Measurements from ENCODE around the gene WDR46.

WDR46 gene

GRCh38 chr6:33314943-33315792 lies 26.1 kb upstream of the WDR46 start:
- in situ Hi-C loops (cut with HindIII; ENCODE audit: low pct_ligation_motif_present, low sequenced_read_pairs), result no loop called here
- peak overlapping the region; percentile 93 for H3K27ac ChIP-seq

GRCh38 chr6:33314515-33314942 lies 25.5 kb upstream of the WDR46 start:
- peak; percentile 89 for DNase-seq
- H3K4me3 ChIP-seq (ENCODE audit: low read depth, low read length), result peak overlapping the region; percentile 93
- TF ChIP-seq, protein P1, sequence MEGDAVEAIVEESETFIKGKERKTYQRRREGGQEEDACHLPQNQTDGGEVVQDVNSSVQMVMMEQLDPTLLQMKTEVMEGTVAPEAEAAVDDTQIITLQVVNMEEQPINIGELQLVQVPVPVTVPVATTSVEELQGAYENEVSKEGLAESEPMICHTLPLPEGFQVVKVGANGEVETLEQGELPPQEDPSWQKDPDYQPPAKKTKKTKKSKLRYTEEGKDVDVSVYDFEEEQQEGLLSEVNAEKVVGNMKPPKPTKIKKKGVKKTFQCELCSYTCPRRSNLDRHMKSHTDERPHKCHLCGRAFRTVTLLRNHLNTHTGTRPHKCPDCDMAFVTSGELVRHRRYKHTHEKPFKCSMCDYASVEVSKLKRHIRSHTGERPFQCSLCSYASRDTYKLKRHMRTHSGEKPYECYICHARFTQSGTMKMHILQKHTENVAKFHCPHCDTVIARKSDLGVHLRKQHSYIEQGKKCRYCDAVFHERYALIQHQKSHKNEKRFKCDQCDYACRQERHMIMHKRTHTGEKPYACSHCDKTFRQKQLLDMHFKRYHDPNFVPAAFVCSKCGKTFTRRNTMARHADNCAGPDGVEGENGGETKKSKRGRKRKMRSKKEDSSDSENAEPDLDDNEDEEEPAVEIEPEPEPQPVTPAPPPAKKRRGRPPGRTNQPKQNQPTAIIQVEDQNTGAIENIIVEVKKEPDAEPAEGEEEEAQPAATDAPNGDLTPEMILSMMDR (IDR thresholded peaks at IDR 0.05; ENCODE audit: low read depth, low read length, missing control alignments), result no peak
- in situ Hi-C loops (cut with HindIII; ENCODE audit: low pct_ligation_motif_present, low sequenced_read_pairs), result no loop called here
- H3K27me3 ChIP-seq (replicated peaks), result no peaks in the 10 kb centered on the region
- H3K36me3 ChIP-seq (replicated peaks), result peaks cover 23% of the 10 kb centered on the region
- H3K27ac ChIP-seq, result peak overlapping the region; percentile 93

More at GRCh38 chr6:33314943-33315792, 26.1 kb upstream of the WDR46 start:
- TF ChIP-seq, protein P1 (IDR thresholded peaks at IDR 0.05; ENCODE audit: low read depth, low read length, missing control alignments), result no peak
- DNase-seq, result no peak
- H3K4me3 ChIP-seq (ENCODE audit: low read depth, low read length), result peak overlapping the region; percentile 93
- H3K36me3 ChIP-seq (replicated peaks), result peaks cover 25% of the 10 kb centered on the region
- H3K27me3 ChIP-seq (replicated peaks), result no peaks in the 10 kb centered on the region

DNA sequence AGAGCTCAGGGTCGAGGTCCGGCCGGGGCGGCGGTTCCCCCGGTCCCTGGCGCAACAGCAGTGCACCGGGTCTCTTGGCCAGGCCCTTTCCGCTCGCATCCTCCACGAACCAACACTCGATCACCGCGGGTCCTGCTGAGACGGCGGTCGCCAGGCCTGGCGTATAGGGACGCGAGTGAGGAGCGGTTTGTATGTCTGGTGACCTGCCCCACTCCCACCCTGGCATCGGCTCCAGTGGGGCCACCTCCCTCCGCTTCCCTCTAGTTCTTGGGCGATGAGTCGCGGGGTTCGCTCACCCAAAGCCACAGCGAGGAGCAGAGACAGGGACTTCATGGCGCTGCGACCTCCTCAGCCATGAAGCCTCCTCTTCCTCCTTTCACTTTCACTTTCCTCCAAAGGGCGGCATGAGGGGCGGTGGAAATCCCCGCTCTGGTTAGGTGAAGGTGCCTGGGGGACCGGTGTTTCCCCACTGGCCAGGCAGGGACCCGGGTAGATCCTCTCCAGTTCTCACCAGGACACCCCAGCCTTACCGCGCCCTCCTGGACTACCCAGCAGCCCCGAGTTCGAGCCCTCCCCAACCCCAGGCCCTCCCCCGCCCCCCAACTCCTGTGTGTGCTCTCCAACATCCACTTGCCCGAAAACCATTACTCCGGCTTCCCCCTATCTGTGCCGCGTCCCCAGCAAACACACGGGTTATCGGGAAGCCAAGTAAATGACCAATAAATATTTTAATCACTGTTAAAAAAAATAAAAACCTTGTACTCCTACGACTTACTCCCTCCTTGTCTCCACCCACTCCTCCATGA lies 24.9 kb upstream of the WDR46 start, which contains the start of gene TAPBP:
TAPBP (minus strand) TSS at position 370 of the 806 bp plus-strand sequence; CDS start at position 333, 37 bp downstream.
- peak; percentile 45 for DNase-seq
- TF ChIP-seq, protein P1 (IDR thresholded peaks at IDR 0.05; ENCODE audit: low read depth, low read length, missing control alignments), result no peak
- H3K27ac ChIP-seq, result peak within 1 kb of the TSS; percentile 93
- peaks cover 17% of the 10 kb centered on the region for H3K36me3 ChIP-seq (replicated peaks)
- H3K27me3 ChIP-seq (replicated peaks), result no peaks in the 10 kb centered on the region
- in situ Hi-C loops (cut with HindIII; ENCODE audit: low pct_ligation_motif_present, low sequenced_read_pairs), result no loop called here
- peak within 1 kb of the TSS; percentile 93 for H3K4me3 ChIP-seq (ENCODE audit: low read depth, low read length)

DNA sequence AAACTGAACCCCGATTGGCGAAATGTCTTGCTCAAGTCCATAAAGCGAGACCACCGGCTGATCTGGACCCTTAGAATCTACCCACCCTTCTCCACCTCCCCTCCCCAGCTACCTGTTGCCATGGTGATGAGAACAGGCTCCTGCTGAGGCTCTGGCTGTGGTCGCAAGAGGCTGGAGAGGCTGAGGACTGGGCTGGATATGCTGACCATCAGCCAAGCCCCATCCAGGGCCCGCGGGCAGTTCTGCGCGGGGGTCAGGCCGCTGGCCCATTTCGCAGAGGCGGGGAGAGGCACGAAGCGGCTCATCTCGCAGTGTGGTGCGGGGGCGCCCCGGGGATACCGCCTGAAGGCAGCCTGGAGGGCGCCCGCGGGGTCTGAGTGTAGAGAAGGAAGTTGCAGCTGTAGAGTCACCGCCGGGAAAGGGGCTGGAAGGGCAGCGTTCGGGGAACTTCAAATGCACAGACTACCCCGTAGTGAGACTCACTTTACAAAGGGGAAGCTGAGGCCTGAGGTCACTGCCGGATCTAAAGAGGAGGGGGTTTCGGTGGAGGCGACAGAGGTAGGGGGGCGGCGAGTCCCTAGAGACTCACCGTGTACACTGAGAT lies 24.2 kb upstream of the WDR46 start:
- in situ Hi-C loops (cut with HindIII; ENCODE audit: low pct_ligation_motif_present, low sequenced_read_pairs), result no loop called here
- Histone ChIP-seq H3K36me3 (replicated peaks) (peaks cover 15% of the 10 kb centered on the region), H3K27ac (peak overlapping the region; percentile 93), H3K27me3 (replicated peaks) (no peaks in the 10 kb centered on the region), H3K4me3 (ENCODE audit: low read depth, low read length) (peak overlapping the region; percentile 93)
- TF ChIP-seq, protein P1 (IDR thresholded peaks at IDR 0.05; ENCODE audit: low read depth, low read length, missing control alignments), result no peak
- peak; percentile 11 for DNase-seq

DNA sequence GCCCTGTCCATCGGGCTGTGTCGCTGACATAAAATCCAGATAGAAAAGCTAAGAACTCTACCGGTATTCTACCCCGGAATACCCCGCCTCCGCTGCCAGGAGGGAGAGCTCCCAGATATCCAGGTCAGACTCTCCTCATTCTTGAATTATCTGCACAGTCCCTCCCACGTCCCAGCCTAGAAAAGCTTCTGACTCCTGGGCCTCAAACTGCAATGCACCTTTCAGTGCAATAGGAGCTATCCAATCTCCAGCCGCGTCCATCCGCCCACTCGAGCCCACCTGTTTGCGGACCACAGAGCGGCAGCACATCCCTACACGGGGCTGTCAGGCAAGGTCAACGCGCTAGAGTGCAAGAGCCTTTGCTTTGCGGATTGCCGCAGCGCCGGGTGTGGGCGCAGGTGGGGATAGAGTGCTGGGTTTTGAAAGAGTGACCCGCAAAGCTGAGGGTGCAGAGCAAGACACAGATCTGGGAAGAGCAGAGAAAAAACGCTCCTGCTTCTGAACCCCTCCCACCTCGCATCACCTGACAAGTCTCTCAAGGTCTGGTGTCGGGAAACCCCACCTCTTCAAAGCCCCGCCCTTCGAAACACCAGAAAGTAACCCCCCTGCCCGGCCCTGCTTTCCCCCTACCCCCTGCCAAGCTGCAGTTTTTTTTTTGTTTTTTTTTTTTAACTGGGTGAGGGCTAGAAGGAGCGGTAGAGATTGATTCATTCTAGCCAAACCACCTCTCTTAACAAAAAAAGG lies 23.5 kb upstream of the WDR46 start:
- peak overlapping the region; percentile 93 for H3K4me3 ChIP-seq (ENCODE audit: low read depth, low read length)
- peak; percentile 55 for DNase-seq
- H3K27me3 ChIP-seq (replicated peaks), result no peaks in the 10 kb centered on the region
- in situ Hi-C loops (cut with HindIII; ENCODE audit: low pct_ligation_motif_present, low sequenced_read_pairs), result no loop called here
- H3K36me3 ChIP-seq (replicated peaks), result peaks cover 19% of the 10 kb centered on the region
- peak overlapping the region; percentile 93 for H3K27ac ChIP-seq
- TF ChIP-seq, protein P1 (IDR thresholded peaks at IDR 0.05; ENCODE audit: low read depth, low read length, missing control alignments), result no peak

Data from brain microvascular endothelial cell (primary cell).